BE2C (cell line): ENCODE results near the gene IFT20.

Experiments
- DNase-seq: peaks from one replicate; pipeline ENCODE4 v3.0.0-alpha.2; 2020
- H3K27me3 ChIP-seq: fragments of 250-450 bp; sonication (Bioruptor Pico); 2 replicates; pipeline ENCODE4 v1.5.1; 2020; ENCODE audit warnings: mild to moderate bottlenecking
- H3K36me3 ChIP-seq: fragments of 250-450 bp; sonication (Bioruptor Pico); 2 replicates; pipeline ENCODE4 v1.5.1; 2020; ENCODE audit warnings: mild to moderate bottlenecking
- H3K4me1 ChIP-seq: fragments of 250-450 bp; sonication (Bioruptor Pico); 2 replicates; pipeline ENCODE4 v1.5.1; 2020
- H3K4me3 ChIP-seq: 2 replicates; pipeline ENCODE4 v1.5.1; 2011; ENCODE audit warnings: low read depth, low read length
- H3K9me3 ChIP-seq: fragments of 250-450 bp; sonication (Bioruptor Pico); 2 replicates; pipeline ENCODE4 v1.5.1; 2020
- TF ChIP-seq, protein P1 (sequence below): IDR thresholded peaks from 2 replicates; pipeline ENCODE4 v1.5.1; 2012; ENCODE audit warnings: mild to moderate bottlenecking, low read depth, low read length

Gene IFT20

DNA sequence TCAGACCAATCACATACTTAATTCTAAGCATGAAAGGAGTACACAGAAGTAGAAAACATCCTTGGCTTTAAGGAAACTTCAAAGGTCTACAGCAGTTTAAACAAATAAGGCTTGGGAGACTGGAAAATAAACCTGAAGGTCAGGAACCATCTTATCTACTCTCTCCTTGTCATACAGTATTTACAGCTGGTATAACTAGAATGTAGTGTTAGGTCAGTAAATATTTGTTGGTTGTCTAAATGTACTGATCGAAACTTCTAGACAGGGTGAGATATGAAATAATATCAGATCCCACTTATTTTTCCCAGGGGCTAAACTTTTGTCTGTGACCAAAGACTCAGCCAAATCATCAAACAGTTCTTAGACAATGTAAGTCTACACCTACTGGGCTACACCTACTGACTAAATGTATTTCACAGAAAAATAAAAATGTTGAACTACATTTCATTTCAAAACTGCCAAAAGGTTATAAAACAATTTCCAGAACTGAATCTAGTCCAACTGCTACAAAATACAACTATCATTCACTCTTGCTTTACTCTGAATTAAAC lies 43.4 kb downstream of the IFT20 start:
- TF ChIP-seq, protein P1, sequence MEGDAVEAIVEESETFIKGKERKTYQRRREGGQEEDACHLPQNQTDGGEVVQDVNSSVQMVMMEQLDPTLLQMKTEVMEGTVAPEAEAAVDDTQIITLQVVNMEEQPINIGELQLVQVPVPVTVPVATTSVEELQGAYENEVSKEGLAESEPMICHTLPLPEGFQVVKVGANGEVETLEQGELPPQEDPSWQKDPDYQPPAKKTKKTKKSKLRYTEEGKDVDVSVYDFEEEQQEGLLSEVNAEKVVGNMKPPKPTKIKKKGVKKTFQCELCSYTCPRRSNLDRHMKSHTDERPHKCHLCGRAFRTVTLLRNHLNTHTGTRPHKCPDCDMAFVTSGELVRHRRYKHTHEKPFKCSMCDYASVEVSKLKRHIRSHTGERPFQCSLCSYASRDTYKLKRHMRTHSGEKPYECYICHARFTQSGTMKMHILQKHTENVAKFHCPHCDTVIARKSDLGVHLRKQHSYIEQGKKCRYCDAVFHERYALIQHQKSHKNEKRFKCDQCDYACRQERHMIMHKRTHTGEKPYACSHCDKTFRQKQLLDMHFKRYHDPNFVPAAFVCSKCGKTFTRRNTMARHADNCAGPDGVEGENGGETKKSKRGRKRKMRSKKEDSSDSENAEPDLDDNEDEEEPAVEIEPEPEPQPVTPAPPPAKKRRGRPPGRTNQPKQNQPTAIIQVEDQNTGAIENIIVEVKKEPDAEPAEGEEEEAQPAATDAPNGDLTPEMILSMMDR = no peak
- no peaks in the 10 kb centered on the region for H3K4me1 ChIP-seq
- no peak for DNase-seq
- H3K4me3 ChIP-seq = no peak overlapping the region
- H3K36me3 ChIP-seq = no peaks in the 10 kb centered on the region
- no peaks in the 10 kb centered on the region for H3K9me3 ChIP-seq
- H3K27me3 ChIP-seq = no peaks in the 10 kb centered on the region

DNA sequence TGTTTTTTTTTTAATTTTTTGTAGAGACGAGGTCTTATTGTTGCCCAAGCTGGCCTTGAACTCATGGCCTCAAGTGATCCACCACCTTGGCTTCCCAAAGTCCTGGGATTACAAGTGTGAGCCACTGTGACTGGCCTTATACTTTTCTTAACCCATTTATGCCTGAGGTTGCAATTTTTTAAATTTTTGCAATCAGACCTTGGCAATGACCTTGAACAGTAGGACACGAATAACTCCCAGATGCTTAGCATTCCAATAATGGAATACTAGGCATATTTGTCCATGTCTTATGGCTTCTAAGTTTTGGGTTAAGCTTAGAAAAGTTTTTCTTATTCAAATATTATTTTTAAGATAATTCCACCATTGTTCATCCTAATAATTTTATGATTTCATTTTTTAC lies 44.6 kb downstream of the IFT20 start:
- TF ChIP-seq, protein P1 = no peak
- Histone ChIP-seq H3K27me3 (no peaks in the 10 kb centered on the region), H3K4me3 (no peak overlapping the region), H3K9me3 (no peaks in the 10 kb centered on the region), H3K4me1 (no peaks in the 10 kb centered on the region), H3K36me3 (no peaks in the 10 kb centered on the region)
- DNase-seq = no peak

DNA sequence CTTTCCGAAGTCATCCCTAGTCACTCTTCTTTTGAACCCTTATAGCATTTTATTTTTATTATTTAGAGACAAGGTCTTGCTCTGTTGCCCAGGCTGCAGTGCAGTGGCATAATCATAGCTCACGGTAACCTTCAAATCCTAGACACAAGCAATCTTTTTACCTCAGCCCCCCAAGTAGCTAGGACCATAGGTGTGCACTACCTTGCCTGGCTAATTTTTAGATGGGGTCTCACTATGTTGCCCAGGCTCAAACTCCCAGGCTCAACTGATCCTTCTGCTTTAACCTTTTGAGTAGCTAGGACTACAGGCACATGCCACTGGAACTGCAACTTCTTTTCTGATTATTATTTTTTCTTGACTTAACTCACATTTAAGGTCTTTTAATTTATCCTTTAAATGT lies 49.3 kb downstream of the IFT20 start:
- Histone ChIP-seq H3K27me3 (no peaks in the 10 kb centered on the region), H3K36me3 (no peaks in the 10 kb centered on the region), H3K4me3 (no peak overlapping the region), H3K4me1 (no peaks in the 10 kb centered on the region), H3K9me3 (no peaks in the 10 kb centered on the region)
- TF ChIP-seq, protein P1 = no peak
- no peak for DNase-seq

DNA sequence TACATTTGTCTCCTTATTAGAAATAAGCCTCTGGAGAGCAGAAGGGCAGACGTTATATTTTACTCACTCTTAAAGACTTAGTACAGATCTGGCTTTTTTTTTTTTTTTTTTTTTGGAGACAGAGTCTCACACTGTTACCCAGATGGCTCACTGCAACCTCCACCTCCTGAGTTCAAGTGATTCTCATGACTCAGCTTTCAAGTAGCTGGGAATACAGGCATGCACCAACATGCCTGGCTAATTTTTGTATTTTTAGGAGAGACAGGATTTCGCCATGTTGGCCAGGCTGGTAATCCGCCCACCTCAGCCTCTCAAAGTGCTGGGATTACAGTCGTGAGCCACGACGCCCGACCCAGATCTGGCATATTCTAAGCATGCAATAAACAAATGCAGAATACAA lies 52.7 kb downstream of the IFT20 start:
- no peak overlapping the region for H3K4me3 ChIP-seq
- H3K36me3 ChIP-seq = no peaks in the 10 kb centered on the region
- no peaks in the 10 kb centered on the region for H3K9me3 ChIP-seq
- TF ChIP-seq, protein P1 = no peak
- no peaks in the 10 kb centered on the region for H3K4me1 ChIP-seq
- DNase-seq = no peak
- H3K27me3 ChIP-seq = no peaks in the 10 kb centered on the region

DNA sequence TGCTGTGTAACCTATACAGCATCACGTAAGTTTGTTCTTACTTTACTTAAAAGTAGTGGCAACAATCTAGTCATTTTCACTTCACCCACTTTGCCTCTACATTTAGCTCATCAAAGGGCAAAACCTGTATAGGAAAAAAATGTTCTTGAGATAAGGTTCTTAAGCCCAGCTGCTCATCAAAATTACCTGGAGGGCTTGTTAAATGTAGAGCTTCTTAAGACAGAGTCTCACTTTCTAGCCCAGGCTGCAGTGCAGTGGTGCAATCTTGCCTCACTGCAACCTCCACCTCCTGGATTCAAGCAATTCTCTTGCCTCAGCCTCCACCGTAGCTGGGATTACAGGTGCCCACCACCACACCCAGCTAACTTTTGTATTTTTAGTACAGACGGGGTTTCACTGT lies 54.4 kb downstream of the IFT20 start:
- Histone ChIP-seq H3K36me3 (no peaks in the 10 kb centered on the region), H3K4me1 (no peaks in the 10 kb centered on the region), H3K9me3 (no peaks in the 10 kb centered on the region), H3K27me3 (no peaks in the 10 kb centered on the region), H3K4me3 (no peak overlapping the region)
- DNase-seq = no peak
- TF ChIP-seq, protein P1 = no peak

DNA sequence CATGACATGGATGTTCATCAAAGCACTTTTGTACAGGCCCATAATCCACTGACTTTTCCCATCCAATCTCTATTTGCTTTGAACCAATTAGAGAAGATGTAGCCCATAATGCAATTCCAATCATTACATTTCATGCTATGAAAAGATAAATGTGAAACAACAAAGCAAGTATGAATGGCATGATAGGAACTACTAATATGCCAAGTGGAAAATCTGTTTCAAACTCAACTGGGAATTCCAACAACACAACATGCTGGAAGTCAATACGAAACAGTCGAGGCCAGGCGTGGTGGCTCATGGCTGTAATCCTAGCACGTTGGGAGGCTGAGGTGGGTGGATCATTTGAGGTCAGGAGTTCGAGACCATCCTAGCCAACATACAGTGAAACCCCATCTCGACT lies 55.9 kb downstream of the IFT20 start:
- Histone ChIP-seq H3K4me3 (no peak overlapping the region), H3K36me3 (no peaks in the 10 kb centered on the region), H3K27me3 (no peaks in the 10 kb centered on the region), H3K4me1 (no peaks in the 10 kb centered on the region), H3K9me3 (no peaks in the 10 kb centered on the region)
- TF ChIP-seq, protein P1 = no peak
- DNase-seq = no peak
